Raji (cell line): ENCODE measurements around the gene KCND1.

ENCODE experiments used
- POLR2A ChIP-seq: IDR thresholded peaks from 2 replicates; pipeline ENCODE4 v1.6.1; 2011; ENCODE audit warnings: low read depth, low read length, control low read depth; ENCODE audit not compliant: insufficient read depth

Gene KCND1

DNA sequence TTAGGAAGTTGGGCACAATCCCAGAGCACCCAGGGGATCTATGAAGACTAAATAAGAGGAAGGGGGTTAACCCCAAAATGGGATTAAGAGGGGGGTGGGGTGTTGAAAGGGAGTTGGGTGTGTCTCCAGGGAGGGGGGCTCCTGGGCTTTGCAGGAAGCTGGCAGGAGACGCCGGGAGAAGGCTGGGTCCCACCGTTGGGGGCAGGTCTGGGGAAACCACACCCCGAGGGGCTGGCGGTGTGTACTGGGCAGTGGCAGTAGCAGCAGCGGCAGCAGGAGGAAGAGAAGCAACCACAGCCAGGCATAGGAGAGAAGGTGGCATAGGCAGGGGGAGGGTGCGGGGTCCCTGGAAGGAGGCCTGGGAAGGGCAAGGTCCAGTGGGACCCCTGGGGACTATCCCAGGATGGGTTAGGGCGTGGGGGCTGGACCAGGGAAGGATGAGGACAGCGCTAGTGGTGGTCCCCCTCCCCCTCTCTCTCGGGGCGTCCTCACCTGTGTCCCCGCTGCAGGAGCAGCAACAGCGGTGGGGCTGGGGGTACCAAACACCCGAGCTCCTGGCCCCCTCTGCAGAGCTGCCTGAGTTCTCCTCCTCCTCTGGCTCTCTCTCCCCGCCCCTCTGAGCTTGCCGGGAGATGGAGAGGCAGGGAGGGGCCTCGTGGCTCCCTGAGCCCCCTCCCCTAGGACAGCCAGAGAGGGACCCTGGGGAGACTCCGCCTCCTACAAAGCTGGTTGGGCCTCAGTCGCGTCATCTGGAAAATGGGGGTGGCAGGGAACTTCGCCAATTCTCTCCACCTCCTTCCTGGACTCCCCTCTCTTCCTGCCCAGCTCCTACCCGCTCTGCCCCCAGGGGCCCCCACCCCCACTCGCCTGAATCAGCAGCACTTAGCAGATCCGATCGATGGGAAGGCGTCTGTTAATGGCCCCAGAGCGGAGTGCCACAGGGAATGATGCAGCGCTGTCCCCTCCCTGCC lies at the start of gene KCND1:
Gene KCND1, minus strand, starts transcription at position 596 of the 971 bp plus-strand sequence. CDS start 1,573 bp downstream, outside the sequence.
- TF ChIP-seq POLR2A = no peak

DNA sequence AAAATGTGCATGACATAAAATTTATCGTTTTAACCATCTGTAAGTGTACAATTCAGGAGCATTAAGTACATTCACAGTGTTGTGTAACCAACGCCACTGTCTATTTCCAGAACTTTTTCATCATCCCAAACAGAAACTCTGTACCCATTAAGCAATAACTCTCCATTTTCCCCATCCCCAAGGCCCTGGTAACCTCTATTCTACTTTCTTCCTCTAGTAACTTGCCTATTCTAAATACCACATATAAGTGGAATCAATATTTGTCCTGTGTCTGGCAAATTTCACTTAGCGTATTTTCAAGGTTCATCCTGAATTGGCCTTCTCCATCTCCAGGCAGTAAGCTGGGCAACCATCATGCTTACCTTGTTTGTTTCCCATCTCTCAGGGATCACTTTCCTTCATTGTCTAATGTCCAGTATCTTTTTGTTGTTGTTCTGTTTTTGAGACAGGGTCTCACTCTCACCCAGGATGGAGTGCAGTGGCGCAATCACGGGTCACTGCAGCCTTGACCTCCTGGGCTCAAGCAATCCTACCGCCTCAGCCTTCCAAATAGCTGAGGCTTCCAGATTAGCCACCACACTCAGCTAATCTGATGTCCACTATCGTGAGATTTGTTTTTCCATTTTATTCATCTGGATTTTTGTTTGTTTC lies 48.1 kb upstream of the KCND1 start:
- no peak for TF ChIP-seq POLR2A

DNA sequence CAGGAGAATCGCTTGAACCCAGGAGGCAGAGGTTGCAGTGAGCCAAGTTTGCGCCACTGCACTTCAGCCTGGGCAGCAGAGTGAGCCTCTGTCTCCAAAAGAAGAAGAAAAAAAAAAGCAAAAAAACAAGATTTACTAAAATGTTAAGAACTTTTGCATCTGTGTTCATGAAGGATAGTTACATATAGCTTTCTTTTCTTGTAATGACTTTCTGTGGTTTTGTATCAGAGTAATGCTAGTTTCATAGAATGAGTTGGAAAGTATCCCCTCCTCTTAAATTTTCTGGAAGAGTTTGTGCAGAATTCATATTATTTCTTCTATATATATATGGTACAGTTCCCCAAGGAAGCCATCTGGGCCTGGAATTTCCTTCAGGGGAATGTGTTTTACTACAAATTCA lies 47.4 kb upstream of the KCND1 start:
- TF ChIP-seq POLR2A = no peak

DNA sequence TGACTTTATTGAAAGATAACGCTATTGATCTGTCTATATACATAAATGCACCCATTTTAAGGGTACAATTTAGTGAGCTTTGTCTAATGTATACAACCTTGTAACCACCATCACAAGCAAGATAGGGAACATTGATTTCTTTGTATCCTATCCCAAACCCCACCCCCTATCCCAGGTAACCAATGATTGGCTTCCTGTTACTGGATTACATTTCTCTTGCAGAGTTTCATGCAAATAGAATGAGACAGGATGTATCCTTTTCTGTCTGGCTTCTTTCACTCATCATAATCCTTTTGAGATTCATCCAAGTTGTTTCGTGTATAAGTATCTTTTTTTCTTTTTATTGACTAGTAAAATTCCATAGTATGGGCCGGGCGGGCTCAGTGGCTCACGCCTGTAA lies 32.1 kb upstream of the KCND1 start:
- TF ChIP-seq POLR2A = no peak

DNA sequence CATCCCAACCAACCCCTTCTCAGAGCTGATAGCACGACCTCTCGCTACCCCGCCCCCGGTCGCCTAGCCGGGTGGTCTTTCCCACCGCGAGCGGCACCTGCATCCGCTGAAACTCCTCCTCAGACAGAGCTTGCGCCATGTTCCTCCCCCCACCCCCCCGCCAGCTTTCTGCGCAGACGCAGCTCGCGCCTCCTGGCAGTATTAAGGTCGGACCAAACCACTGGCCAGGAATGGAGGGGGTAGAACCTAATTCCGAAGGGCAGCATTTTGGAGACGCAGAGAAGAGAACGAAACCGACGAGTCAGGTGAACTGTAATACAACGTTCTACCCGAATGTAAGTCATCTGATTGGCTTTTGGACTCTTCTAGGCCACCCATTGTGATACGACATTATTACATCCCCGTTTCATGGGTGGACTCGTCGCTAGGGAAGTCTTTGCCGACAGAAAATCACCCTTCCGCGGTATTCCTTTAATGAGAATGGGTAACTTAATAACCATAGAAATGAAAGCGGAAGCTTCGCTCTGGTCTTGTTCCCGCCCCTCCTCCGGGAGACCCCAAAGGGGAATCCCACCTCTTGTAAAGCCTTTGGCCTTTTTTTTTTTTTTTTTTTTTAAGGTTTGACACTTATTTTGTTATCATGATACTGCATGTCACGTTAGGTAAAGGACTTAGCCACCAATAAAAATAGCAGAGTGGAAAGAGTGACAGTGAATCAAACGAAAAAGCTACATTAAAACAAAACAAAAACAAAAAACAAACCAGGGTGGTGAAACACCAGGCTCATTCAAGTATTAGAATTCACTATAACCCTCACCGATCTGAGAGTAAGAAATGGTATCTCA lies 30.7 kb upstream of the KCND1 start, which contains the start of gene GRIPAP1:
Gene GRIPAP1, minus strand, starts transcription at position 174 of the 845 bp plus-strand sequence. Its CDS starts 35 bp downstream, at position 139.
- peak; percentile 70; the same call in 1 of the 2 replicates for TF ChIP-seq POLR2A

DNA sequence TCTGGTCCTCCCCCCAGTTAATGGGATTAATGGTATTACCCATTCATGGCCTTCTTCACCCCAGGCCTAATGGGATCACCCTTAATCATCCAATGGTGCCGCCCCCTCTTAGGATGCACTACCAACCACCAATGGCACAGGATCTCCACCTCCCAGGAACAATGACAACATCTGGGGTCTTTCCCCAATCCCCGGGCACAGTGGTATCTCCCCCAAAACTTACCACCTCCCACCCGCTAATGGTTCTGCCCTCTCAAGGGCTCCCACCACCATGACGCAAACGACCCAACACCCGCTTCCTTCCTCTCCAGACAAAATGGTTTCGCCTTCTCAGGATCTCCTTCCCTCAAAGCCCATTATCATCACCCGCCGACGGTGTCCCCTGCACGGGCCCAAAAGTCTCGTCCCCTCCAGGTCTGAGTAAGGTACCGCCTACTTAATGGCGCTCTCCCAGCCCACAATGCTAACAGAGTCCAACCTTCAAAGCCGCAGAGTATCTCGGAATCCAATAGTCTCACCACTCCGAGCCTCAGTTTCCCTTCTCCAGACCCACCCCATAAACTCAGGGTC lies 30.0 kb upstream of the KCND1 start:
- no peak for TF ChIP-seq POLR2A

DNA sequence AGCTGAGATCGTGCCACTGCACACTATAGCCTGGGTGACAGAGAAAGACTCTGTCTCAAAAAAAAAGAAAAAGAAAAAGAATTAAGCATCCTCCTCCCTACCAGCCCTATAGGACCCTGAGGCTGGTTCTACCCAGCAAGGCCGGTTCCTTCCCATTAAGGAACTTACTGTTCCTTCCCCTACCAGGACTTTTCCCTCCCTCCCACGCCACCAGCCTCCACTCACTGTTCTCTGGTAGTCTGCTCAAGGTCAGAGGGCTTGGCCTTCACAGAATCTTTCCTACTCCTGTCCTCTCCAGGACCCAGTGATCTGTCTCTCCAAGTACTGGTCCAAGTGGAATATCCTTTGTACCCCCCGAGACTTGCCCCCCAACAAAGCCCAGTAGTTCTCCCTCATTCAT lies 29.0 kb upstream of the KCND1 start:
- no peak for TF ChIP-seq POLR2A

DNA sequence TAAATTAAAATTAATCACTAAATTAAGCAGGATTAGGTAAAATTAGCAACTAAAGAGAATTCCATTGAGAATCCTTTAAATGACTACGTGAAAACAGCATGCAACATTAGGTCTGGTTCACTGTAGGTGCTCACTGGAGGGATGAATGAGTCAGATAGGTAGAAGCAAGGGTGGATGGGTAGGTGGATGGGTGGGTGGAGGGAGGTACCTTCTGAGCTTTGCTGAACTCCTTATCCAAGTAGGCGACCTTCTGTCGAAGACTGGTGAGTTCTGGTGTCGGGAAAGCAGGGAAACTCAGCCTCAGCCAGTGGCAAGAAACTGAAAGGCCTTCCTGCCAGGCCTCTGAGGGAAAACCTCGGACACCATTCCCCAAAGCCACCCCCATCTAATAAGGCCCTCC lies 27.4 kb upstream of the KCND1 start:
- no peak for TF ChIP-seq POLR2A

DNA sequence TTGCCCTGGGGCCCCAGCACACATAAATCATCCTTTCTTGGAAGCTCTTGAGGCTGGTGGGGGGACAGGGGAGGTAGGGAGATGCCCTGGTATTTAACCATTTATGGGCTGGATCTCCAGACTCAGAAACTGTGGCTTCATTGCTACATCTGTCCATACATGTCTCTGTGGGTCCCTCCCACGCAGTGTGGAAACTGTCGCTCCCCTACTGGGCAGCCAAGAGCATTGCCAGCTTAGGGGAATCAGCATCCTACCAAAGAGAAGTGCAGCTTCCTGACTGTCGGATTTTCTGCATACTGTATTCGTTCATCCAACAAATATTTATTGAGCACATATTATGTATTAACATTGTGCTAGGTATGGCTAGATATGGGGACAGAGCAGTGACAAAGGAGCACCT lies 26.7 kb upstream of the KCND1 start:
- TF ChIP-seq POLR2A = no peak

DNA sequence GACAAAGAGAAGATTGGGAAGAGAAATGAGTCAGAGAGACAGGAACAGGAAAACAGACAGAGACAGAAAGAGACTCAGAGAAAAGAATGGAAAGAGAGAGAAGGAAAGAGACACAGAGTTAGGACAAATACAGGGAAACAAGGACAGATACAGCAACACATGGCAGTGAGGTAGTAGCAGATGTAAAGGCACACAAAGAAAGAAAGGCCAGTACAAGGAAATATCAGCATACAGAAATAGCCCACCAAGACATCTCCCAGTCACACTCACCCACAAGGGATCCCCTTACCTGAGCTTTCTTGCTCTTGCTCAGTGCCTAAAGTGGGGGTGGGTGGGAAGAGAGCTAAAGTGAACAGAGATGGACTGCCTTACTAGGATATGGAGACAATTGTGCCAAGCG lies 26.2 kb upstream of the KCND1 start:
- TF ChIP-seq POLR2A = no peak

DNA sequence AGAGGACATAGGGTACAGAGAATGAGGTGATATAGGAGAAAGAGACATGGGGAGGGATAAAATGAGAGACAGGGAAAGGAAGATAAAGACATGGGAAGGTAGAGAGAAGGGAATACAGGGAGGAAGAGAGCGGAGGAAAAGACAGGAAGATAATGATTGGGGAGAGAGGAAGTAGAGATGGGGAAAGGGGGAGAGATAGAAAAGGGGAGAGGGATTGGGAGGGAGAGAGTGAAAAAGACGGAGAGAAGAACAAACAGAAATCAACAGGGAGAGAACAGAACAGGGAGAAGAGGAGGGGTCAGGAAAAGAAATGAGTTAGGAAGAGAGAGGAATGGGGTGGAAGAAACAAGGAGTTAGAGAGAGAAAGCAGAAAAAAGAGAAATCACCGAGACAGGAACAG lies 25.8 kb upstream of the KCND1 start:
- no peak for TF ChIP-seq POLR2A

DNA sequence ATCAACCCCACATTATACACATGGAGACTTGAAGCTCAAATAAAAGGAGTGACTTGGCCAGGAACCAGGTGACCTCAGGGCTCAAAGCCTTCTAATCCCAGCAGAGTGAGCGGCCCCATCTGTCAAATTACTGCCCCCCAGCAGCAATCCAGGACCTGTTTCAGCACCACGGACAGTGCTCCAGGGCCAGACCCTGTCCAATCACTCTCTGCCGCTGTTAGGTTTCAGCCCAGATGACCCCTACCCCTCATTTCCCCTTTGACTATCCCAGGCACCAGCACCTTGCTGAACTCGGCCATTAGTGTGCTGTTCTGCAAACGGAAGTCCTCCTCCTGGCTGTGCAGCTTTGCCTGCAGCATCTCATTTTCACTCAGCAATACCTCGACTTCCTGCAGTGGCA lies 25.3 kb upstream of the KCND1 start:
- TF ChIP-seq POLR2A = no peak

DNA sequence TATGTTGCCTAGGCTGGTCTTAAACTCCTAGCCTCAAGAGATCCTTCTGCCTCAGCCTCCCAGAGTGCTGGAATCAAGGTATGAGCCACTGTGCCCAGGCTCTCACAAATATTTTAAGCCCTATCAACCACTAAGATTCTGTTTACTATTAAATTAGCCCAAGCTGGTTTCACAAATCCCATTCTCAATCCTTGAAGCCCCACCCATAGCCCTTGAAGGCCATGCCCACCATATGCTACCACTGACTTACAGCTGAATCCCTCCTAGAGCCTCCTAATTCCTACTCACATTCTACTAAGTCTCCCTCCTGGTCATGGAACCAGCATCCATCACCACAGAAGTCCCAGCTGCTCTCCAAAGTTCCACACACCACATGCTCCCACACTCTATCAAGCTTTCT lies 20.7 kb upstream of the KCND1 start:
- TF ChIP-seq POLR2A = no peak

DNA sequence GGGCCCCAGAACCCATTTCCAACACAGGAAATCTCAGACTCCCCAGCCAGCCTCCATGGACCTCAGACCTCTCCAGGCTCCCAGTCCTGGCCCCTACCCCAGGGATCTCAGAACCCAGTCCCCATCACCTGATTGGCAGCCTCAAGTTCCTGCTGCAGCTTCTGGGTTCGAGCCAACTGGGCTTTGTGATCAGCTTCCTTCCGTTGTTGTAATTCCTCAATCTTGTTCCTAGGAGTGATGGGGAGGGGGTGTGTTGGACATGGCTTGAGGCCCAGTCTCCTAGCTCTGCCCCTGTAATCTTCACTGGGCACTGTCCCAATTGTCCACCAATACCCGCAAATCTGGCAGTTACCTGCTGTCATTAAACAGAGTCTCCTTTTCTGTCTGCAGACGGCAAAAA lies 17.8 kb upstream of the KCND1 start:
- no peak for TF ChIP-seq POLR2A

DNA sequence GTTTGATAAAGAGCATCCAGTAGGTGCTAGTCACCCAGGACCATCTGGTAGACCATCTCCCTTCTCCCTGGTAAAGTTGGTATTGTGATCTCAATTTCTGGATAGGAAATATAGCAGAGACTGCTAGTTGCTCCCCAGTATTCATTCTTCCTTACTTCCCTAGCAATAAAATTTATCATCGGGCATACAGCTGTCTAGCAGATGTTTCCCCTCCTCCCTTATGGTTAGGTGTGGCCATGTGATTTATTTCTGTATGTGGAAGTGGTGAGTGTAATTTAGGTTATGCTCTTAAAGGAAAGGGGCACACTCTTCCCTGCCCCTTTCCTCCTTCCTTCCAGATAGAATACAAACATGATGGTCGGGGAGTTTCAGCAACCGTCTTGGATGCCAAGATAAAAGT lies 12.3 kb upstream of the KCND1 start:
- TF ChIP-seq POLR2A = no peak
